CMK (cell line): ENCODE measurements around the gene ZDHHC11B.
A peak's percentile ranks its signal among the peaks of the same experiment; 100 is the strongest.
"Not testable (repeated sequence)": the region's sequence is repeated elsewhere in the genome, so short reads cannot be mapped to it uniquely, and the experiment has no call there.

Experiments used
- DNase-seq: peaks from one replicate; pipeline ENCODE4 v3.0.0-alpha.2; 2010; ENCODE audit warnings: low read depth

The ZDHHC11B gene

GRCh38 chr5:753567-754142 lies 30.9 kb downstream of the ZDHHC11B start:
- not testable (repeated sequence) for DNase-seq

DNA sequence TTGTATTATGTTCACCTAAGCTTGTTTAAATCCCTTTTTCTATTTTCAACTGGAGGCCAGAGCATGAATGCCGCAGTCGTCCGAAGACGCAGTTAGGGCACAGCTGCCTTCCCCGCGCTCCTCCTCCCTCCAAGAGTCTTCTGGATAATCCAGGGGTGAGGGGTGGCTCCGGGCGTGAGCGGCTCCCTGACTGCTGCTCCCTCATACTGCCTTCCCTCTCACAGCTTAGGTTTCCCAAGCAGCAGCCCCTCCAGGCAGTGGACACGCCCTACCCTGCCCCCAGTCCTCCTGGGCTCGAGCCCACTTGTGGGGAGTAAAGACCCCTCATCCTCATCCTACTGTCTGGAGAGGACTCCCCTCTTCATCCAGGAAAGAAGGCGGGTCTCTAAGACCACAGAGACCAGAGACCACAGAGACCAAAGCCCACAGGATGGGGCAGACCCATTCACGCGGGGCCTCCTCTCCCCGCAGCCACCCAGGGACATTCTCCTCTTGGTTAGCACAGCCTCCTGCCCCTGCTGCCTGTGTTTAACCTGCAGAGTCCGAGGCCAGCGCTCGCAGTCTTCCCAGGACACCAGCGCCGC lies 31.9 kb downstream of the ZDHHC11B start:
- not testable (repeated sequence) for DNase-seq

GRCh38 chr5:751992-752391 lies 32.5 kb downstream of the ZDHHC11B start:
- not testable (repeated sequence) for DNase-seq

DNA sequence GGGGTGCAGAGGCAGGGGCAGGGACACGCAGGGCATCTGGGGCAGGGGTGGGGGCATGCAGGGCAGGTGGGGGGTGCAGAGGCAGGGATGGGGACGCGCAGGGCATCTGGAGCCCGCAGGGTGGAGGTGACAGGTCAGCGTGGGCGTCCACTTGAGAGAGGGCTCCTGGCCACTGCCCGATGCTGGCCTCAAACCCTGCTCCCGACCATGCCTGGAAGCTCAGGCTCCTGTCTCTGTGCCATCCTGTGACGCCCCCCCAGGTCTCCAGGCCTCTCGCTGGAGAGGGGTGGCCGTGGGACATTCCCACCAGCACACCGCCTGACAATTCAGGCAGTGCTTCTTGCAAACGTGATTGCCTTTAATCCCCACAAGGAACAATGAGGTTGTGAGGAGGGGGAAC lies 33.0 kb downstream of the ZDHHC11B start:
- DNase-seq = no peak

- DNase-seq = not testable (repeated sequence)
Observed at GRCh38 chr5:750226-750625, 34.3 kb downstream of the ZDHHC11B start.

GRCh38 chr5:749101-749670 lies 35.3 kb downstream of the ZDHHC11B start:
- no peak for DNase-seq

GRCh38 chr5:748011-748980 lies 36.2 kb downstream of the ZDHHC11B start:
- DNase-seq = not testable (repeated sequence)

DNA sequence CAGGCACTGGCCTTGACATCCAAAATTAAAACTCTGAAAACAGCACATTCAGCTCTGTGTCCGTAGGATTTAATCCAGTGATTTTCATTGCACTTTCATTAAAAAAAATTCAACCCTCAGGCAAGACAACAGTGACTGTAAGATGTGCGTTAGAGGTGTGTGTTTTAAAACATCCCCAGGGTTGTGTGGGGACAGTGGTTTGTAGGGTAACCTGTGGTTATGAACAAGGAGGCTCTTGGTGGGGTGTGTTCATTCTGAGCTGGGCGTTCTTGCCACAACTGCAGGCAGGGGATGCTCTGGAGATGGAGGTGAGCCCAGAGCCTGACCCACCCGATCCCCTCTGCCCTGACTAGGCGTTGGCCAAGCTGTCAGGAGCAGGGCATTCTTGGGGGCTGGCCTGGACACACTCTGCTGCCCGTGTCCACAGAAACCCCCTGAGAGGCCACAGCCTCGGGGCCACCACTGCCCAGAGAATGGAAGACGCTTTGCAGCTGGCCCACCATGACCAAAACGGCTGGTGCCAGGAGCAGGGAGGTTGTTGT lies 37.2 kb downstream of the ZDHHC11B start:
- DNase-seq = not testable (repeated sequence)

GRCh38 chr5:746258-746761 lies 38.2 kb downstream of the ZDHHC11B start:
- DNase-seq = no peak

DNA sequence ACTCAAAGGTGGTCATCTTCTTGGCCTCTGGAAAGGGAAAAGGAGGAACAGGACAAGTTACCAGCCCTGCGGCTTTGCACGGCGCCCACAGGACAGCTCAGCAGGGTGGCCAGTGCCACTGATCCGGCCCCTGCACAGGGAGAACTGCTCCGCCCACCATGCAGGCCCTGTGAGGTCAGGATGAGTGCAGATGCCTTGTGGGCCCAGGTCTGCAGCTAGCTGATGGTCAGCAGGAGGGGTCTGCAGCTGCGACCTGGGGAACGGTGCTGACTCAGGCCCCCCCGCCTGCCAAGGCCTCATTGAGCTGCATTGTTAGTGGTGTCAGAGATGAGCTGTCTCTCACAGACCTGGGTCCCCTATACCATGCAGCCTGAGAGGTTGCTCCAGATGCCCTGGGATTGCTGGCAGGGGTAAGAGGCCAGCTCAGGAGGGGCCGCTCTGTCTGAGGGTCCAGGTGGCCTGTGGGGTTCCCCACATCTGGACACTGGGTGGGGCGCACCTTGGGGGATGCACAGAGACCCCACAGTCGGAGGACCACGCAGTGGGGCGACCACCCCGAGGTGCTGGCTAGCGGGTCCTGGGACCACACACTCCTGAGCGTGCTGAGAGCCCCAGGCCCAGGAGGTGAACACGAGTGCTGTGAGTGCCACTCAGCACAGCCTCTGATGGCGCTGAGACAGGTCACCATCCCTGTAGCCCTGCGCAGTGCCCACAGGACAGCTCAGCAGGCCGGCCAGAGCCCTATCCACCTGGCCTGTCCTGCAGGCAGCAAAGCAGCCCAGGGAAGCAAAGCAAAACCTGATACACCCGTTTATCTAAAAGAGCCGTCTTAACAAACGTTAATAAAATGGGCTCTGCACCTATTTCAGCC lies 39.0 kb downstream of the ZDHHC11B start:
- DNase-seq = not testable (repeated sequence)

DNA sequence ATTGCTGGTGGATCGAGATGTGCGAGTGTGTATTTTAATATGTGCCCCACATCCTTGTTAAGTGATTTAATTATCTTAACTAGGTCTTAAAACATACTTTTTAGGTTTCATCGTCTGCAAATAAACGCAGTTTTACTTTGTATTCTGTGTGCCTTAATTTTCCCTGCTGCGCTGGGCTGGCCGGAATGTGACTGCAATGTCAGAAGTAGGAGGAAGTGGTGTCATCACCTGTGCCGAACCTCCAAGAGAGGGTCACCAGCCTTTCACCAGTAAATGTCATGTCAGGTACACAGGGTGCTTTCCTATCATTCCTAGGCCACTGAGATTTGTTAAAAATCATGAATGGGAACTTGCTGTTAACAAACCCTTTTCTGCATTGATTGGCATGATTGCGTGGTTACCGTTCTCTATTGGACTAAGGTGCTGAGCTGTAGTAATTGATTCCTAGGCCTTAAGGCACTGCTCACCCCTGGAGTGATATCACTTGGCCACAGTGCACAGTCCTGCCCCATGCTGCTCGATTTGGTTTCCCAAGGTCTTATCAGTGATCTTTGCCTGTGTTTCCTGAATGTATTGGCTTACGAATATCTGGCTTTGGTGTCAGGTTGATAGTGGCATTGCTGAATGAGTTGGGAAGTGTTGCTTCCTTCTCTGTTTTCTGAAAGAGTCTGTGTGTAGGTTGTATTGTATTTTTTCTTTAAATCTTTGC lies 40.7 kb downstream of the ZDHHC11B start:
- DNase-seq = peak; percentile 25

GRCh38 chr5:742276-742675 lies 42.3 kb downstream of the ZDHHC11B start:
- not testable (repeated sequence) for DNase-seq

- not testable (repeated sequence) for DNase-seq
Observed at GRCh38 chr5:734145-734544, 50.4 kb downstream of the ZDHHC11B start.

GRCh38 chr5:732754-733454 lies 51.6 kb downstream of the ZDHHC11B start:
- not testable (repeated sequence) for DNase-seq

DNA sequence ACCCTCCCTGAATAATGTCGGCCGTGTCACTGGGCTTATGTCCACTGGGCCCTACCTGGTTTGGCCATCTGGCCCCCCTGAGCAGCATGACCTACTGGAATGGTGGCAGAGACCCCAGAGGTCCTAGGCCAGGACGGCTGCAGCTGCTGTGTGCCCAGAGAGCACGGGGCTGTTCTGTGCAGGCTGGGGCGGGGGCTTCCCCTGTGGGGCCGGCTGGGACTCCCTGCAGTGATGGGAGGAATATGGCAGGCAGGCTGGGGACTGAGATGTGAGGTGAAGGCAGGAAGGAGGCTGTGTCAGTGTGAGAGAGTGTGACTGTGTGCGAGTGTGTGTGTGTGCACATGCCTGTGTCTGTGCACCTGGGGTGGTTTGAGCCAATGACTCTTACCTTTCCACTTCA lies 55.3 kb downstream of the ZDHHC11B start:
- not testable (repeated sequence) for DNase-seq

DNA sequence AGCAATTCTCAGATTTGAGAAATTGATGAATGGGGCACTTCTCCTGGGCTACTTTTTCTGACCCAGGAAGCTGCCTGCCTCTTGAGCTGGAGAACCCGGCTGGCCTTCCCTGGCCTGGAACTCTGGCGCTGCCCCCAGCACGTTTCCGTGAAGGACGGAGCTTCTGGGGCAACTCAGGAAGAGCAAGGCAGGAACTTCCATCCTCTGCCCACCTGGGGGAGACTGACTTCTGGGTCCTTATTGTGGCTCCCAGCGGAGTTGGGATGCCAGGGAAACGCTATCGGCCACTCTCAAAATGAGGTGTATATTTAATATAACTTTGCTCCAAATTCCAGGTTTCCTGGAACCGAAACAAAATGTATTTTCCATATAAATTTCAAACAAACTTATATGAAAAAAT lies 57.4 kb downstream of the ZDHHC11B start:
- DNase-seq = not testable (repeated sequence)

DNA sequence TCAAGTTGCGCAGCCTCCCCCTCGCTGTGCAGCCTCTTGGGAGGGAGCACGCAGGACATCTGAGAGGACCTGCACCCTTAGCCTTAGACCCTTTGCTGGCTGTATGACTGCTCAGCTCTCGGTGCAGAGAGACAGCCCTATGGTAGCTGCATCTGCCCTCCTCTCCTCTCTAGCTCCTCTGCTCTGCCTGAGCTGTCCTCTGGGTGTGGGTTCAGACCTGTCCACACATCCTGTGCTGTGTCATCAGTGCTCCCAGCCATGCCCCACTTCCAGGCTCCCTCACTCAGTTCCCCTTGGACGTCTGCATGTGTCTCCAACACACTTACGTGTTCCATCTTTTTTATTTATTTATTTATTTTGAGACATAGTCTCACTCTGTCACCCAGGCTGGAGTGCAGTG lies 60.7 kb downstream of the ZDHHC11B start:
- DNase-seq = not testable (repeated sequence)

GRCh38 chr5:723309-723708 lies 61.2 kb downstream of the ZDHHC11B start:
- DNase-seq = not testable (repeated sequence)

- DNase-seq = not testable (repeated sequence)
Observed at GRCh38 chr5:719379-719778, 65.2 kb downstream of the ZDHHC11B start.

DNA sequence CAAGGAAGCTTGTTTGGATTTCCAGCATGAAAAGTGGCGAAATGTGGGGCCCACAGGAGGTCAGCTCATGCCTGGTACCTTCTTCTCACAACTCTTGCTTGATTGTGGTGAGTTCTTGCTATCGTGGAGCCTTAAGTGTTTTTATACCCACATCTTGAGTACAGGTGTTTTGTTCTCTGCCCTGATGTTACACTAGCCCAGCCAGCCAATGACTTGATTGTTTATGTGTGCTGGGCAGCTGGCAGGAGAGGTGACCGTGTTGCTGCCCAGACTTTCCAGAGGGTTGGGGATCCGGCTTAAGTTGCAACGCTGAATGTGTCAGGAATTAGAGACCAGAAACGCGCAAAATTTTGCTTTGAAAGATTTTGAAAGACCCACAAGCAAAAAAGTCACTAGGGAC lies 67.4 kb downstream of the ZDHHC11B start:
- DNase-seq = no peak
